NT2/D1 (cell line): Measurements from ENCODE around the gene SFXN5.

Experiments used
- SUZ12 ChIP-seq: IDR thresholded peaks from 2 replicates; pipeline ENCODE4 v1.6.1; 2011; ENCODE audit not compliant: insufficient read length, insufficient read depth; ENCODE audit errors: extremely low read depth
- YY1 ChIP-seq: IDR thresholded peaks from 2 replicates; pipeline ENCODE4 v1.6.1; 2011; ENCODE audit not compliant: insufficient read length, insufficient read depth

DNA sequence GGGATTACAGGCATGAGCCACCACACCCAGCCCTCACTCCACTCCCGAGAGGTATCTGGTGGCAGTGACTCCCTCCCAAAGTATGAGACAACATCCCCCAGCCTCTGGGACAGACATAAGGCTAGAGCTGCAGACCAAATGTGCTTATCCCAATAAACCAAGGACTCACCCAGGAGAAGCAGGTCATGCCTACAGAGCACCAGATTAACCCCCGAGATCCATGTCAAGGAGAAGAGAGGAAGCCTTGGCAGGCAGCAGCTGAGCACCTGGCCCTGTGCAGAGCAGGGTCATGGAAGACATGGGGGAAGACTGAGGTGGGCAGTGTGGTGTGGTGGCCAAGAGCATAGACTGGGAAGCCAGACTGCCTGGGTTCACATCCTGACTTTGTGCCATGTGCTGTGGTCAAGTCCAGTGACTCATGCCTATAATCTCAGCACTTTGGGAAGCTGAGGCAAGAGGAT, 34.0 kb upstream of the SFXN5 start:
- no peak for TF ChIP-seq YY1
- no peak for TF ChIP-seq SUZ12
